Neutrophil (primary cell): ENCODE measurements around the gene SLC7A6.

ENCODE experiments used
- H3K27ac ChIP-seq: fragments of 200-600 bp; sonication (generic); 2 replicates; pipeline ENCODE4 v1.5.1; 2016; ENCODE audit warnings: mild to moderate bottlenecking, moderate library complexity
- H3K27me3 ChIP-seq: fragments of 200-600 bp; sonication (generic); 2 replicates; pipeline ENCODE4 v1.6.0; 2016; ENCODE audit warnings: mild to moderate bottlenecking
- H3K36me3 ChIP-seq: fragments of 200-600 bp; sonication (generic); 2 replicates; pipeline ENCODE4 v1.5.1; 2017
- H3K4me1 ChIP-seq, 2 experiments: fragments of 200-600 bp in 1 of 2; sonication (generic) in 1 of 2; 1 replicate in 1 of 2; 2 replicates in 1 of 2; pipeline versions ENCODE4 v1.5.1 to v1.6.1; 2013 to 2016; ENCODE audit warnings: low read depth in 1 of 2, low read length in 1 of 2, mild to moderate bottlenecking in 1 of 2, moderate library complexity in 1 of 2; ENCODE audit not compliant: control insufficient read depth in 1 of 2, insufficient read depth in 1 of 2
- H3K4me3 ChIP-seq, 2 experiments: fragments of 200-600 bp in 1 of 2; sonication (generic) in 1 of 2; 1 replicate in 1 of 2; 2 replicates in 1 of 2; pipeline ENCODE4 v1.5.1; 2013 to 2016; ENCODE audit warnings: low read depth in 1 of 2, low read length in 1 of 2, mild to moderate bottlenecking in 1 of 2, moderate library complexity in 1 of 2
- H3K9me3 ChIP-seq: fragments of 200-600 bp; sonication (generic); 2 replicates; pipeline ENCODE4 v1.5.1; 2016
- CTCF ChIP-seq: fragments of 200-600 bp; sonication (generic); IDR thresholded peaks from 2 replicates; pipeline ENCODE4 v1.5.1; 2016; ENCODE audit warnings: antibody characterized with exemption

Gene SLC7A6

GRCh38 chr16:68310774-68311511, 46.6 kb downstream of the SLC7A6 start, which contains the start of the genes PRMT7 and SLC7A6OS:
PRMT7 (plus strand) TSS chr16:68311019; CDS start chr16:68315980, 4,961 bp downstream.
SLC7A6OS (minus strand) TSS chr16:68310946; CDS start chr16:68310926, 20 bp downstream.
- Histone ChIP-seq H3K9me3 (no peaks in the 10 kb centered on the region), H3K4me3 (peak within 1 kb of the TSS; percentile 83 to 96), H3K4me1 (peaks cover 25% of the 10 kb centered on the region in 2 experiments), H3K36me3 (peaks cover 33% of the 10 kb centered on the region), H3K27me3 (no peaks in the 10 kb centered on the region), H3K27ac (peak within 1 kb of the TSS; percentile 89)
- TF ChIP-seq CTCF: peak; percentile 68

GRCh38 chr16:68313116-68313515, 48.8 kb downstream of the SLC7A6 start:
- no peaks in the 10 kb centered on the region for H3K27me3 ChIP-seq
- H3K27ac ChIP-seq: no peak overlapping the region
- peaks cover 22% of the 10 kb centered on the region for H3K36me3 ChIP-seq
- TF ChIP-seq CTCF: no peak
- H3K9me3 ChIP-seq: no peaks in the 10 kb centered on the region
- no peak overlapping the region for H3K4me3 ChIP-seq
- H3K4me1 ChIP-seq: peaks cover 25% of the 10 kb centered on the region in 2 experiments

- Histone ChIP-seq H3K4me3 (no peak overlapping the region), H3K27ac (no peak overlapping the region), H3K4me1 (no peaks in the 10 kb centered on the region), H3K36me3 (peaks cover 31% of the 10 kb centered on the region), H3K27me3 (no peaks in the 10 kb centered on the region), H3K9me3 (no peaks in the 10 kb centered on the region)
- no peak for TF ChIP-seq CTCF
These were observed 55.0 kb downstream of the SLC7A6 start for GRCh38 chr16:68319185-68319908.

- Histone ChIP-seq H3K27ac (no peak overlapping the region), H3K27me3 (no peaks in the 10 kb centered on the region), H3K9me3 (no peaks in the 10 kb centered on the region), H3K36me3 (peaks cover 25% of the 10 kb centered on the region), H3K4me3 (no peak overlapping the region), H3K4me1 (no peaks in the 10 kb centered on the region)
- no peak for TF ChIP-seq CTCF
These were observed 60.0 kb downstream of the SLC7A6 start for GRCh38 chr16:68324336-68324735.

- Histone ChIP-seq H3K4me3 (no peak overlapping the region), H3K27ac (no peak overlapping the region), H3K4me1 (no peaks in the 10 kb centered on the region), H3K27me3 (no peaks in the 10 kb centered on the region), H3K36me3 (peaks cover 24% of the 10 kb centered on the region), H3K9me3 (no peaks in the 10 kb centered on the region)
- TF ChIP-seq CTCF: no peak
These were observed 60.5 kb downstream of the SLC7A6 start for GRCh38 chr16:68324780-68325357.
